SK-N-SH (cell line): ENCODE measurements around the gene PRDM7. TPM values are rescaled to one million over a fixed set of nuclear protein-coding genes. Genes with fewer than 3 reads are reported as not detected.

Experiments
- CTCF ChIA-PET: fragments of 300-600, 350-600 bp; formaldehyde crosslinking; extraction: SDS; loops from one replicate; lab custom pipeline; 2021; lab: Yijun Ruan, JAX
- POLR2A ChIA-PET: fragments of 350-600 bp; sonication (Branson Sonifier 250); formaldehyde crosslinking; extraction: SDS; loops from one replicate; lab custom pipeline; 2020; ENCODE audit warnings: antibody characterized with exemption, inconsistent platforms; lab: Yijun Ruan, JAX
- DNase-seq: peaks from one replicate; pipeline ENCODE4 v3.0.0; 2012
- H2AFZ ChIP-seq: fragments of 200-600 bp; sonication (generic); 2 replicates; pipeline ENCODE4 v1.8.1; 2016; ENCODE audit warnings: antibody characterized with exemption, mild to moderate bottlenecking, low read depth
- H3F3A ChIP-seq: fragments of 200-600 bp; sonication (generic); replicated peaks from 2 replicates; pipeline ENCODE3; 2016; ENCODE audit warnings: antibody characterized with exemption, mild to moderate bottlenecking; ENCODE audit not compliant: insufficient read depth
- H3K27ac ChIP-seq, 2 experiments: fragments of 200-500 bp in 1 of 2; fragments of 200-600 bp in 1 of 2; sonication (Bioruptor generic) in 1 of 2; sonication (generic), shearing (Covaris generic) in 1 of 2; 2 replicates each; pipeline versions ENCODE4 v1.5.1 to v1.6.1; 2014 to 2016; ENCODE audit warnings: low read depth in 2 of 2, inconsistent platforms in 1 of 2, low read length in 1 of 2, mild to moderate bottlenecking in 1 of 2, mixed read lengths in 1 of 2
- H3K27me3 ChIP-seq: fragments of 200-600 bp; sonication (generic), shearing (Covaris generic); 2 replicates; pipeline ENCODE4 v1.6.1; 2016; ENCODE audit warnings: mixed run types; ENCODE audit not compliant: insufficient read depth
- H3K36me3 ChIP-seq, 2 experiments: fragments of 200-500 bp in 1 of 2; fragments of 200-600 bp in 1 of 2; sonication (Bioruptor generic) in 1 of 2; sonication (generic) in 1 of 2; replicated peaks in 1 of 2; 2 replicates each; pipeline versions ENCODE3 to v1.5.1; 2014 to 2016; ENCODE audit warnings: low read length in 1 of 2, mild to moderate bottlenecking in 1 of 2; ENCODE audit not compliant: insufficient read depth in 2 of 2, control insufficient read depth in 1 of 2
- H3K4me1 ChIP-seq, 2 experiments: fragments of 200-500 bp in 1 of 2; fragments of 200-600 bp in 1 of 2; sonication (Bioruptor generic) in 1 of 2; sonication (generic), shearing (Covaris generic) in 1 of 2; 2 replicates each; pipeline versions ENCODE4 v1.5.1 to v1.6.1; 2014 to 2016; ENCODE audit warnings: low read depth in 1 of 2, low read length in 1 of 2, mixed run types in 1 of 2; ENCODE audit not compliant: insufficient read depth in 2 of 2, control insufficient read depth in 1 of 2
- H3K4me2 ChIP-seq: fragments of 200-600 bp; sonication (generic), shearing (Covaris generic); 2 replicates; pipeline ENCODE4 v1.6.1; 2017; ENCODE audit warnings: mixed run types
- H3K4me3 ChIP-seq, 2 experiments: fragments of 200-500 bp in 1 of 2; fragments of 200-600 bp in 1 of 2; sonication (Bioruptor generic) in 1 of 2; sonication (generic), shearing (Covaris generic) in 1 of 2; 2 replicates each; pipeline versions ENCODE4 v1.5.1 to v1.8.1; 2014 to 2016; ENCODE audit warnings: low read depth in 2 of 2, inconsistent platforms in 1 of 2, low read length in 1 of 2, mild to moderate bottlenecking in 1 of 2, mixed read lengths in 1 of 2, moderate library complexity in 1 of 2
- H3K79me2 ChIP-seq: fragments of 200-600 bp; sonication (generic); 2 replicates; pipeline ENCODE4 v1.8.1; 2017; ENCODE audit warnings: mild to moderate bottlenecking; ENCODE audit not compliant: insufficient read depth
- H3K9ac ChIP-seq: fragments of 200-600 bp; sonication (generic); 2 replicates; pipeline ENCODE4 v1.6.1; 2017; ENCODE audit warnings: mixed run types
- H3K9me2 ChIP-seq: fragments of 200-600 bp; sonication (generic); 2 replicates; pipeline ENCODE4 v1.6.1; 2017; ENCODE audit warnings: mixed run types
- H3K9me3 ChIP-seq: fragments of 200-600 bp; sonication (generic); 2 replicates; pipeline ENCODE4 v1.6.1; 2017; ENCODE audit warnings: mixed run types, mild to moderate bottlenecking, moderate library complexity
- H4K20me1 ChIP-seq: fragments of 200-600 bp; sonication (generic); 2 replicates; pipeline ENCODE4 v1.6.1; 2017; ENCODE audit warnings: mild to moderate bottlenecking, mixed run types; ENCODE audit not compliant: insufficient read depth
- CTCF ChIP-seq: fragments of 200-600 bp; sonication (generic); IDR thresholded peaks from 2 replicates; pipeline ENCODE4 v1.6.1; 2017; ENCODE audit warnings: antibody characterized with exemption, mild to moderate bottlenecking, moderate library complexity
- FOSL2 ChIP-seq: IDR thresholded peaks from 2 replicates; pipeline ENCODE4 v1.4.0; 2012; ENCODE audit warnings: low read depth, mild to moderate bottlenecking, moderate library complexity, borderline replicate concordance
- FOXJ3 ChIP-seq: sonication (generic); formaldehyde crosslinking; IDR thresholded peaks from 2 replicates; pipeline ENCODE4 v1.5.1; 2020; ENCODE audit warnings: mild to moderate bottlenecking, missing genetic modification reagents
- FOXM1 ChIP-seq: IDR thresholded peaks from 2 replicates; pipeline ENCODE4 v1.4.0; 2012; ENCODE audit warnings: low read depth, mild to moderate bottlenecking
- GATA2 ChIP-seq: sonication (generic); formaldehyde crosslinking; IDR thresholded peaks from 2 replicates; pipeline ENCODE4 v1.5.0; 2020; ENCODE audit warnings: mild to moderate bottlenecking, missing genetic modification reagents
- IRF3 ChIP-seq: fragments of 150-350 bp; IDR thresholded peaks from 2 replicates; pipeline ENCODE4 v1.6.1; 2016; ENCODE audit warnings: mild to moderate bottlenecking, low read depth, low read length
- JUND ChIP-seq: IDR thresholded peaks from 2 replicates; pipeline ENCODE4 v1.4.0; 2012
- MXI1 ChIP-seq: IDR thresholded peaks from 2 replicates; pipeline ENCODE4 v1.6.1; 2012; ENCODE audit warnings: mild to moderate bottlenecking, low read depth, low read length, improper control_type of control experiment
- RAD21 ChIP-seq: IDR thresholded peaks from 2 replicates; pipeline ENCODE4 v1.6.1; 2012; ENCODE audit warnings: mild to moderate bottlenecking, low read length
- RCOR1 ChIP-seq: fragments of 150-350 bp; IDR thresholded peaks from 2 replicates; pipeline ENCODE4 v1.6.1; 2017; ENCODE audit warnings: antibody characterized with exemption, low read length
- SIN3A ChIP-seq: IDR thresholded peaks from 2 replicates; pipeline ENCODE4 v1.6.1; 2012; ENCODE audit warnings: low read depth, mild to moderate bottlenecking, low read length, moderate library complexity, borderline replicate concordance
- SMC3 ChIP-seq: IDR thresholded peaks from 2 replicates; pipeline ENCODE4 v1.6.1; 2012; ENCODE audit warnings: low read depth, low read length, improper control_type of control experiment
- TEAD4 ChIP-seq: IDR thresholded peaks from 2 replicates; pipeline ENCODE4 v1.4.0; 2012; ENCODE audit warnings: mild to moderate bottlenecking, borderline replicate concordance; ENCODE audit not compliant: insufficient read depth
- USF1 ChIP-seq: IDR thresholded peaks from 2 replicates; pipeline ENCODE4 v1.4.0; 2012; ENCODE audit warnings: low read depth, borderline replicate concordance
- YY1 ChIP-seq: IDR thresholded peaks from 2 replicates; pipeline ENCODE4 v1.4.0; 2012; ENCODE audit warnings: low read depth, mild to moderate bottlenecking
- WGBS: methylation state at CpG from one replicate; pipeline ENCODE4 v1.1.6; 2017; ENCODE audit warnings: low lambda C conversion rate; 5-methylcytosine and 5-hydroxymethylcytosine counted together
- polyA plus RNA-seq, 3 experiments: library from polyadenylated mRNA; depleted of rRNA; stranded (reverse); fragments of >200 nt; gene quantifications; 2 replicates each; pipeline ENCODE4 v1.2.3, GENCODE V29; 2012
- TF ChIP-seq, protein P1 (sequence below): IDR thresholded peaks from 2 replicates; pipeline ENCODE4 v1.6.1; 2012; ENCODE audit warnings: mild to moderate bottlenecking, low read depth, low read length, moderate library complexity
- TF ChIP-seq, protein P2 (sequence below): fragments of 150-350 bp; IDR thresholded peaks from 2 replicates; pipeline ENCODE4 v1.6.1; 2017; ENCODE audit warnings: antibody characterized with exemption, low read length, low read depth, borderline replicate concordance

PRDM7 gene
- polyA plus RNA-seq, 1 of the 3 experiments (the other 2 are of a cell fraction) = not detected

DNA sequence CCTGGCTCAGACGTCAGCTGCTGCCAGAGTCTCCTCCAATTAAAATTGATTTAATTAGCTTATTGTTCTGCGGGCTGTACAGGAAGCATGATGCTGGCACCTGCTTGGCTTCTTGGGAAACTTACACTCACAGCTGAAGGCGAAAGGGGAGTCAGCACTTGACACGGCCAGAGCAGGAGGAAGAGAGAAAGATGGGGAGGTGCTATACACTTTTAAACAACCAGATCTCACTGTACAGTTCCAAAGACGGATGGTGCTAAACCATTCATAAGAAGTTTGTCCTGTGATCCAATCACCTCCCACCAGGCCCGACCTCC is 1.4 kb upstream of the PRDM7 start (continued):
- TF ChIP-seq, protein P1, sequence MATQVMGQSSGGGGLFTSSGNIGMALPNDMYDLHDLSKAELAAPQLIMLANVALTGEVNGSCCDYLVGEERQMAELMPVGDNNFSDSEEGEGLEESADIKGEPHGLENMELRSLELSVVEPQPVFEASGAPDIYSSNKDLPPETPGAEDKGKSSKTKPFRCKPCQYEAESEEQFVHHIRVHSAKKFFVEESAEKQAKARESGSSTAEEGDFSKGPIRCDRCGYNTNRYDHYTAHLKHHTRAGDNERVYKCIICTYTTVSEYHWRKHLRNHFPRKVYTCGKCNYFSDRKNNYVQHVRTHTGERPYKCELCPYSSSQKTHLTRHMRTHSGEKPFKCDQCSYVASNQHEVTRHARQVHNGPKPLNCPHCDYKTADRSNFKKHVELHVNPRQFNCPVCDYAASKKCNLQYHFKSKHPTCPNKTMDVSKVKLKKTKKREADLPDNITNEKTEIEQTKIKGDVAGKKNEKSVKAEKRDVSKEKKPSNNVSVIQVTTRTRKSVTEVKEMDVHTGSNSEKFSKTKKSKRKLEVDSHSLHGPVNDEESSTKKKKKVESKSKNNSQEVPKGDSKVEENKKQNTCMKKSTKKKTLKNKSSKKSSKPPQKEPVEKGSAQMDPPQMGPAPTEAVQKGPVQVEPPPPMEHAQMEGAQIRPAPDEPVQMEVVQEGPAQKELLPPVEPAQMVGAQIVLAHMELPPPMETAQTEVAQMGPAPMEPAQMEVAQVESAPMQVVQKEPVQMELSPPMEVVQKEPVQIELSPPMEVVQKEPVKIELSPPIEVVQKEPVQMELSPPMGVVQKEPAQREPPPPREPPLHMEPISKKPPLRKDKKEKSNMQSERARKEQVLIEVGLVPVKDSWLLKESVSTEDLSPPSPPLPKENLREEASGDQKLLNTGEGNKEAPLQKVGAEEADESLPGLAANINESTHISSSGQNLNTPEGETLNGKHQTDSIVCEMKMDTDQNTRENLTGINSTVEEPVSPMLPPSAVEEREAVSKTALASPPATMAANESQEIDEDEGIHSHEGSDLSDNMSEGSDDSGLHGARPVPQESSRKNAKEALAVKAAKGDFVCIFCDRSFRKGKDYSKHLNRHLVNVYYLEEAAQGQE = no peak
- no peak for TF ChIP-seq GATA2 (CRISPR knock-in tag)
- no peak for TF ChIP-seq SIN3A
- no peak for TF ChIP-seq MXI1
- TF ChIP-seq CTCF = no peak
- no peak for TF ChIP-seq FOXM1
- no peak for TF ChIP-seq FOSL2
- TF ChIP-seq SMC3 = no peak
- no peak for TF ChIP-seq FOXJ3
- TF ChIP-seq USF1 = no peak

DNA sequence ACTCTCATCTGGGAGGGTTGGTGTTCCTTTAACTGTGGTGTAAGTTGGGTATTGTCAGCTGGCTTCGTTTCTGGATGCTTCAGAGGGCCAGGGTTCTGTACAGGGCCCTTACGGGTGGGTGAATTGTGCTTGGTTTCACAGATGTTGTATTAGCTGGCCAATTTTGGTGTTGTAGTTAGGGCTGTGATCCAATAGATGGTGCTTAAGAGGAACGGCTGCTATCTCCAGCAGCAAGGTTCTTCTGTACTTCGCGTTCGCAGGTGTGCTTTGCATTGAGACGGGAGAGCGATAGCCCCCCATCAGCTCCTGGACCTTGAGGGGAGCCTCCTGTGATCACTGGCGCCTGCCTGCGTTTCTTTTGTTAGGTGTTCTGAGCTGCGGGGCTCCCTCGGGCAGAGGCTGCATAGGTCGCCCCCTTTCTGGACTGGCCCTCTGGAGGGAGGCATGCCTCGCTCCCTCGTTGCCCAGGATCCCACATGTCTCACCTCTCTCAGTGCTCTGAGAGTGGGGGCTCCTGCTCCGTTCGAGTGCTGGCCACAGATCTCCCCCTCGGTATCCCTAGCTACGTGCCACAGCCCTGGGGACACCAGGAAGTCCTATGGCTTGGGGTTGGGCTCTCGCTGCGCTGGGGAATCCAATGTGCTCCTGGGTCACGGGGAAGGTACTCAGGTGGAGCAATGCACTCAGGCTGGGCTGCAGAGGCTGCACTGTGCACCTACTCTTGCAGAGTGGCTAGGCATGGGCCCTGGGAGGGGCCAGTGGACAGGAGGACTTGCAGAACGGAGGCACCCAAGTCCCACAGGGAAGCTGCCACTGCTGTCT is 837 bp upstream of the PRDM7 start:
- Histone ChIP-seq H3K79me2 (no peaks in the 10 kb centered on the region), H3K4me2 (peak overlapping the region; percentile 81), H3K27ac (peak overlapping the region in 1 of 2 experiments; percentile 59; a peak in 2 of 4 replicates), H3K9me3 (no peaks in the 10 kb centered on the region), H2AFZ (peak overlapping the region; percentile 99), H3F3A (peaks cover 6% of the 10 kb centered on the region), H3K4me3 (peak overlapping the region; percentile 38 to 54; a peak in 3 of 4 replicates), H4K20me1 (no peaks in the 10 kb centered on the region), H3K27me3 (no peaks in the 10 kb centered on the region; the same call in 1 of the 2 replicates), H3K4me1 (peaks cover 5 to 17% of the 10 kb centered on the region in 2 experiments; a peak in 3 of 4 replicates), H3K36me3 (no peaks in the 10 kb centered on the region), H3K9ac (peak overlapping the region; percentile 43; the same call in 1 of the 2 replicates), H3K9me2 (no peaks in the 10 kb centered on the region)
- no peak for TF ChIP-seq RAD21
- TF ChIP-seq, protein P2, sequence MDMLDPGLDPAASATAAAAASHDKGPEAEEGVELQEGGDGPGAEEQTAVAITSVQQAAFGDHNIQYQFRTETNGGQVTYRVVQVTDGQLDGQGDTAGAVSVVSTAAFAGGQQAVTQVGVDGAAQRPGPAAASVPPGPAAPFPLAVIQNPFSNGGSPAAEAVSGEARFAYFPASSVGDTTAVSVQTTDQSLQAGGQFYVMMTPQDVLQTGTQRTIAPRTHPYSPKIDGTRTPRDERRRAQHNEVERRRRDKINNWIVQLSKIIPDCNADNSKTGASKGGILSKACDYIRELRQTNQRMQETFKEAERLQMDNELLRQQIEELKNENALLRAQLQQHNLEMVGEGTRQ = no peak
- no peak for TF ChIP-seq IRF3
- no peak for TF ChIP-seq SIN3A
- TF ChIP-seq TEAD4 = no peak
- no peak for TF ChIP-seq MXI1
- no peak for TF ChIP-seq RCOR1
- TF ChIP-seq YY1 = no peak
- no peak for TF ChIP-seq JUND
- ChIA-PET CTCF (no interaction called here), POLR2A (no interaction called here)
- DNase-seq = peak; percentile 14
- 30% methylated on average over 11 of the region's 23 CpGs for WGBS
